Urinary bladder (tissue), 4 donors: ENCODE measurements around the gene CD101. TPM values are rescaled to one million over a fixed set of nuclear protein-coding genes. Genes with fewer than 3 reads are reported as not detected.

Experiments
- DNase-seq: peaks from one replicate; pipeline ENCODE4 v3.0.0-alpha.2; 2015; ENCODE audit errors: extremely low spot score
- H3K27ac ChIP-seq: one replicate; pipeline ENCODE4 v1.5.1; 2013; ENCODE audit warnings: low read depth, mild to moderate bottlenecking, moderate library complexity
- H3K36me3 ChIP-seq: one replicate; pipeline ENCODE4 v1.6.1; 2013; ENCODE audit warnings: mild to moderate bottlenecking, moderate library complexity; ENCODE audit not compliant: insufficient read depth
- H3K4me1 ChIP-seq: one replicate; pipeline ENCODE4 v1.6.1; 2013; ENCODE audit warnings: mild to moderate bottlenecking, moderate library complexity; ENCODE audit not compliant: insufficient read depth
- H3K4me3 ChIP-seq: one replicate; pipeline ENCODE4 v1.5.1; 2013; ENCODE audit warnings: low read depth, low read length
- WGBS: extraction: QIAGEN DNeasy Blood & Tissue Kit; methylation state at CpG from one replicate; pipeline ENCODE4 v1.1.7; 2013; 5-methylcytosine and 5-hydroxymethylcytosine counted together
- polyA plus RNA-seq: library from polyadenylated mRNA; stranded (reverse); fragments of 200-250 nt; gene quantifications from one replicate; pipeline ENCODE4 v1.2.3, GENCODE V29; 2013
- total RNA-seq: library from RNA; depleted of rRNA; stranded (reverse); fragments of >200 nt; gene quantifications from one replicate; pipeline ENCODE4 v1.2.3, GENCODE V29; 2014
- donor health status: healthy with polysubstance abuse.
- donor health status: healthy.

Gene CD101
- total and polyA plus RNA-seq, 2 donors = 1.0 to 1.3 TPM

- 89% methylated on average over 7 of the region's 7 CpGs for WGBS
- H3K4me3 ChIP-seq = no peak overlapping the region
- no peaks in the 10 kb centered on the region for H3K4me1 ChIP-seq
- DNase-seq = no peak
- H3K36me3 ChIP-seq = no peaks in the 10 kb centered on the region
- no peak overlapping the region for H3K27ac ChIP-seq
Observed at GRCh38 chr1:117034791-117035290, 33.3 kb downstream of the CD101 start.

GRCh38 chr1:117036018-117036461, 34.5 kb downstream of the CD101 start:
- WGBS = 57% methylated on average over 6 of the region's 6 CpGs

GRCh38 chr1:117037802-117038201, 36.2 kb downstream of the CD101 start:
- H3K27ac ChIP-seq = no peak overlapping the region
- H3K4me1 ChIP-seq = no peaks in the 10 kb centered on the region
- WGBS = 49% methylated on average over 1 of the region's 1 CpG
- DNase-seq = no peak
- H3K4me3 ChIP-seq = no peak overlapping the region
- H3K36me3 ChIP-seq = no peaks in the 10 kb centered on the region

More at GRCh38 chr1:117036018-117036461, 34.5 kb downstream of the CD101 start:
- no peaks in the 10 kb centered on the region for H3K36me3 ChIP-seq
- no peak for DNase-seq
- H3K27ac ChIP-seq = no peak overlapping the region
- H3K4me1 ChIP-seq = no peaks in the 10 kb centered on the region
- no peak overlapping the region for H3K4me3 ChIP-seq

- Histone ChIP-seq H3K4me3 (no peak overlapping the region), H3K27ac (no peak overlapping the region), H3K36me3 (no peaks in the 10 kb centered on the region), H3K4me1 (no peaks in the 10 kb centered on the region)
- 85% methylated on average over 6 of the region's 6 CpGs for WGBS
- no peak for DNase-seq
Observed at GRCh38 chr1:117038236-117038635, 36.7 kb downstream of the CD101 start.

- WGBS = 93% methylated on average over 1 of the region's 1 CpG
- Histone ChIP-seq H3K4me1 (no peaks in the 10 kb centered on the region), H3K27ac (no peak overlapping the region), H3K36me3 (no peaks in the 10 kb centered on the region), H3K4me3 (no peak overlapping the region)
- DNase-seq = no peak
Observed at GRCh38 chr1:117044217-117044616, 42.7 kb downstream of the CD101 start.

- no peak overlapping the region for H3K27ac ChIP-seq
- no peak for DNase-seq
Observed at GRCh38 chr1:117045644-117046043, 44.1 kb downstream of the CD101 start.

GRCh38 chr1:117046781-117047180, 45.2 kb downstream of the CD101 start:
- Histone ChIP-seq H3K4me1 (no peaks in the 10 kb centered on the region), H3K4me3 (no peak overlapping the region), H3K36me3 (no peaks in the 10 kb centered on the region), H3K27ac (no peak overlapping the region)
- no peak for DNase-seq
- 68% methylated on average over 4 of the region's 4 CpGs for WGBS

More at GRCh38 chr1:117045644-117046043, 44.1 kb downstream of the CD101 start:
- H3K36me3 ChIP-seq = no peaks in the 10 kb centered on the region
- no peaks in the 10 kb centered on the region for H3K4me1 ChIP-seq
- no peak overlapping the region for H3K4me3 ChIP-seq
- 72% methylated on average over 2 of the region's 2 CpGs for WGBS

- no peak overlapping the region for H3K27ac ChIP-seq
- H3K36me3 ChIP-seq = no peaks in the 10 kb centered on the region
- WGBS = 85% methylated on average over 2 of the region's 2 CpGs
- no peak for DNase-seq
- H3K4me3 ChIP-seq = no peak overlapping the region
- H3K4me1 ChIP-seq = no peaks in the 10 kb centered on the region
Observed at GRCh38 chr1:117047271-117047670, 45.7 kb downstream of the CD101 start.

- 89% methylated on average over 5 of the region's 5 CpGs for WGBS
- Histone ChIP-seq H3K4me3 (no peak overlapping the region), H3K36me3 (no peaks in the 10 kb centered on the region), H3K27ac (no peak overlapping the region), H3K4me1 (no peaks in the 10 kb centered on the region)
- DNase-seq = no peak
Observed at GRCh38 chr1:117049857-117050256, 48.3 kb downstream of the CD101 start.

GRCh38 chr1:117051224-117052064, 49.9 kb downstream of the CD101 start:
- WGBS = 36% methylated on average over 8 of the region's 8 CpGs
- DNase-seq = peak; percentile 53
- Histone ChIP-seq H3K27ac (peak overlapping the region; percentile 74), H3K4me1 (no peaks in the 10 kb centered on the region), H3K36me3 (no peaks in the 10 kb centered on the region), H3K4me3 (no peak overlapping the region)

GRCh38 chr1:117054068-117054467, 52.5 kb downstream of the CD101 start:
- Histone ChIP-seq H3K4me3 (no peak overlapping the region), H3K27ac (no peak overlapping the region), H3K4me1 (no peaks in the 10 kb centered on the region), H3K36me3 (no peaks in the 10 kb centered on the region)
- DNase-seq = no peak

GRCh38 chr1:117058810-117059209, 57.2 kb downstream of the CD101 start:
- Histone ChIP-seq H3K36me3 (no peaks in the 10 kb centered on the region), H3K4me3 (no peak overlapping the region), H3K27ac (no peak overlapping the region), H3K4me1 (peaks cover 1% of the 10 kb centered on the region)
- WGBS = 46% methylated on average over 4 of the region's 4 CpGs
- no peak for DNase-seq

GRCh38 chr1:117059334-117059677, 57.7 kb downstream of the CD101 start:
- Histone ChIP-seq H3K4me3 (peak overlapping the region; percentile 36), H3K36me3 (no peaks in the 10 kb centered on the region), H3K27ac (no peak overlapping the region), H3K4me1 (peaks cover 1% of the 10 kb centered on the region)
- no peak for DNase-seq
- 1% methylated on average over 18 of the region's 18 CpGs for WGBS

- Histone ChIP-seq H3K4me3 (peak within 1 kb of the TSS; percentile 36), H3K27ac (peak within 1 kb of the TSS; percentile 57), H3K36me3 (no peaks in the 10 kb centered on the region), H3K4me1 (peaks cover 1% of the 10 kb centered on the region)
- WGBS = under 1% methylated on average over 48 of the region's 48 CpGs
- peak; percentile 99 for DNase-seq
Observed at GRCh38 chr1:117059678-117060440, 58.3 kb downstream of the CD101 start, which contains the start of gene TTF2. TTF2 (plus strand) TSS chr1:117060326; CDS start chr1:117060347, 21 bp downstream.
